Measurements from ENCODE around the gene CTBP2.

CTBP2 gene

GRCh38 chr10:125050383-125050782, 110.0 kb downstream of the CTBP2 start:
- TF ChIP-seq, protein P1, sequence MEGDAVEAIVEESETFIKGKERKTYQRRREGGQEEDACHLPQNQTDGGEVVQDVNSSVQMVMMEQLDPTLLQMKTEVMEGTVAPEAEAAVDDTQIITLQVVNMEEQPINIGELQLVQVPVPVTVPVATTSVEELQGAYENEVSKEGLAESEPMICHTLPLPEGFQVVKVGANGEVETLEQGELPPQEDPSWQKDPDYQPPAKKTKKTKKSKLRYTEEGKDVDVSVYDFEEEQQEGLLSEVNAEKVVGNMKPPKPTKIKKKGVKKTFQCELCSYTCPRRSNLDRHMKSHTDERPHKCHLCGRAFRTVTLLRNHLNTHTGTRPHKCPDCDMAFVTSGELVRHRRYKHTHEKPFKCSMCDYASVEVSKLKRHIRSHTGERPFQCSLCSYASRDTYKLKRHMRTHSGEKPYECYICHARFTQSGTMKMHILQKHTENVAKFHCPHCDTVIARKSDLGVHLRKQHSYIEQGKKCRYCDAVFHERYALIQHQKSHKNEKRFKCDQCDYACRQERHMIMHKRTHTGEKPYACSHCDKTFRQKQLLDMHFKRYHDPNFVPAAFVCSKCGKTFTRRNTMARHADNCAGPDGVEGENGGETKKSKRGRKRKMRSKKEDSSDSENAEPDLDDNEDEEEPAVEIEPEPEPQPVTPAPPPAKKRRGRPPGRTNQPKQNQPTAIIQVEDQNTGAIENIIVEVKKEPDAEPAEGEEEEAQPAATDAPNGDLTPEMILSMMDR (IDR thresholded peaks at IDR 0.05; ENCODE audit: borderline replicate concordance, insufficient read depth, low read depth, low read length), result no peak
- no peak overlapping the region for H3K4me3 ChIP-seq (ENCODE audit: low read depth, low read length)

DNA sequence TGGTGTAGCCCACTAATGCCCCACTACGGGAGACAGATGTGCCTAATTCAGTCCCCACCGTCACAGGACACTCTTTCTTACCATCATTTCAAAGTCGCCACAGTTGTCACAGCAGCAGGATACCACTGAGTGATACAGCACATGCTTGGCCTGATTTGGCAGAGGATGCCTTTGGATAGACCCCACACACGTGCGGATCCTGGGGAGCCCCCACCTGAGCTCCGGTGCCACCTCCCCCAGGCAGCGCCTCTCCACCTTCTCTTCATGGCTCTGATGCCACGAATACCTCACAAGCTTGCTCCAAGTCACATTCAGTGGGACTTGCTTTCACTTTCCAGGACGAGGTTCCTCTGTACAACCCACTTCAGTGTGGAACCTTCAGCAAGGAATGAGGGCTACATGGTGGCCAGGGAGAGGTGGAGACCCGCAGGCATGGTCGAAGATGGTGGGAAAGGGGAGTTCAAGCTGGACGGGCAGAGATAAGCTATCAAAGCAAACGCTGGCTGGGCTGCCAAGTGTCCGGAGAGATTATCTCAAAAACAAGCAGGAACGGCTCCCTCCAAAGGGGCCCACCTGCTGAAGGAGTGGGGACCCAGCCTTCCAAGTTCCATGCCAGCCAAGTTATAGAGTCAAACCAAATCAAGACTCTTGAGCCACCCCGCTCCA, 111.0 kb downstream of the CTBP2 start:
- TF ChIP-seq, protein P1 (IDR thresholded peaks at IDR 0.05; ENCODE audit: borderline replicate concordance, insufficient read depth, low read depth, low read length), result no peak
- H3K4me3 ChIP-seq (ENCODE audit: low read depth, low read length), result no peak overlapping the region

- TF ChIP-seq, protein P1 (IDR thresholded peaks at IDR 0.05; ENCODE audit: borderline replicate concordance, insufficient read depth, low read depth, low read length), result peak; percentile 95
- H3K4me3 ChIP-seq (ENCODE audit: low read depth, low read length), result no peak overlapping the region
Observed at GRCh38 chr10:125048094-125048864, 112.1 kb downstream of the CTBP2 start.

DNA sequence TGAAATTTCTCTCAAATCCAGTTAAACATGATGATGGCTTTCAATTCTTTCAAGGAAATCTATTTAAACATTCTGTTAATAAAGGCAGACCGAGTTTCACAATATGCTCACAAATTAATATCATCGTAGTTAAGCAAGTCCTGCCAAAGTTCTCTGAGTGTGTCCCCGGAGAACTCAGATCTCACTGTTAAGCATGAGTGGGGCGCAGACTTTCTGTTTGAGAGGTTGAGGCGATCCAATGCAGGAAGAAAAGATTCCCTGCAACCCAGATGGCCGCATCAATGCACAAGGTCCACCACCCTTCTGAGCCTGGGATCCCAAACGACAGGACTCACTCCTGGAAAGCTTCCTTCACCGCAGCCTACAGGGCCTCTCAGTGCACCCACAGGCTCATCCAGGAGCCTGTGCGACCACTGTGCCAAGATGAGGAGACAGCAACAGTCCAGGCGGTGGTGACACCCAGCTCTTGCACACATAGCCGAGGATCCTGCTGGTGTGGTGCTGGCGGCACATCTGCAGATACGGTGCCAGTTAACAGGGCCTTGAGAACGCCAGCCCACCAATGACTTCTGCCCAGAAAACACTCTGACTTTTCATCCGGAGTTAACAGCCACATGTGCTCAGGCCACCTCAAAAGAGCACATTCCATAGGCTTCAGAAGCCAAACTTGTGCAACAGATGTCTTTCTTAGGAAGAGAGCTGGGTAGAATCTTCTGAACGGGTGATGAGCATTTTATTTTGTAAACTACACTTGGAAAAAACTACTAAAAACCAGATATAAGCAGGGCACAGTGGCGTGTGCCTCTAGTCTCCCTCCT, 116.3 kb downstream of the CTBP2 start:
- H3K4me3 ChIP-seq (ENCODE audit: low read depth, low read length), result no peak overlapping the region
- TF ChIP-seq, protein P1 (IDR thresholded peaks at IDR 0.05; ENCODE audit: borderline replicate concordance, insufficient read depth, low read depth, low read length), result no peak

- TF ChIP-seq, protein P1 (IDR thresholded peaks at IDR 0.05; ENCODE audit: borderline replicate concordance, insufficient read depth, low read depth, low read length), result no peak
- H3K4me3 ChIP-seq (ENCODE audit: low read depth, low read length), result no peak overlapping the region
Observed at GRCh38 chr10:125041856-125042506, 118.4 kb downstream of the CTBP2 start.

DNA sequence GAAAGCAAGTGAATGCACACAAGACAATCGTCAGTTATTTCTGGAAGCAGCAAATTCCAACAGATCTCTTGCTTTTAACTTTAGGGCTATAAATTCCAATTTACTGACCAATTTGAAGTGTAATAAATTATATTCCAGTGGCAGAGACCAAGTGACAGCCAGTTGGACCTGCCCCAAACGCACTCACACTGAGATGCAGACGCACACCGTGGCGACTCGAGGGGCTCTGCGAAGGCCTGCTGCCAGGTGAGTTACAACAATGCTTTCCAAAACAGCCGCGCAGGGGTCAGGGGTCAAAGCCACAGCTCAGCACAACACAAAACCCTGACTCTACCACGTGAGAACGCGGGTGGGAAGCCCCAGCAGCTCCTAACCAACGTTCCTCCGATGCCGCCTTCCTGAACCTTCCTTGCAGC, 121.0 kb downstream of the CTBP2 start:
- H3K4me3 ChIP-seq (ENCODE audit: low read depth, low read length), result no peak overlapping the region

More for the DNA sequence above, 121.0 kb downstream of the CTBP2 start:
- TF ChIP-seq, protein P1 (IDR thresholded peaks at IDR 0.05; ENCODE audit: borderline replicate concordance, insufficient read depth, low read depth, low read length), result no peak

Measured in GM12875 (cell line).